ENCODE measurements around the gene SEMA4C.

SEMA4C gene

DNA sequence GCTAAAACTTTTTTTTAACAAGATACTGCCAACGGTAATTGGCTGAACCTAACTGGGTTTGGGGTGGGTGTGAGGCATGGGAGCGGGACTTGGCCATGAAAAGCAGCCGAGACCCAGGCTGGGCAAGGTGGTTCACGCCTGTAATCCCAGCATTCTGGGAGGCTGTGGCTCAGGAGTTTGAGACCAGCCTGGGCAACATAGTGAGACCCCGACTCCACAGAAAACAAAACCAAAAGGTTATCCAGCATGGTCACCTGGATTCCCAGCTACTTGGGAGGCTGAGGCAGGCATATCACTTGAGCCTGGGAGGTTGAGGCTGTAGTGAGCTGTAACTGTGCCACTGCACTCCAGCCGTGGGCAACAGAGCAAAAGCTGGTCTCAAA lies 11.0 kb upstream of the SEMA4C start:
- no peak for DNase-seq

DNA sequence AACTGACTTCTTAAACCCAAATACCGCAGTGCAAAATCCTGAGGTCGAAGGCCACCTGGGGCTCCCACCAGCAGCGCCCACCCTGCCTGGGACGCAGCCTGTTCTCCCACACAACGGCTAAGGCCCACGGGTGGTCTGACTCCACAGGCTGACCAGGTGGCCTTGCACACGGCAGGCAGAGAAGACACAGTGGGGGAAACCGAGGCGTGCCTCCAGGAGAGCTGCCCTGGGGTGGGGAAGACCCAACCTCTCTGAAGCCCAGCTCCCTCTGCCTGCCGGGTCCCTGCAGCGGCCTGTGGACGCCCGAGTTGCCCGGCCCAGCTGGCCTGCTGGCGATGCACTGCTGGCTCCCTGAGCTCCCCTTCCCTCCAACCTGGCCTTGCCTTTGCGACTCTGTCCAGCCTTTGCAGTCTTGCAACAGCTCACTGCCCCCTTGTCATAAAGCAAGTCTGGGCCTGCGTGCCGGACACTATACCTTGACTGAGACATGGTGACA lies 9.7 kb upstream of the SEMA4C start:
- no peak for DNase-seq

DNA sequence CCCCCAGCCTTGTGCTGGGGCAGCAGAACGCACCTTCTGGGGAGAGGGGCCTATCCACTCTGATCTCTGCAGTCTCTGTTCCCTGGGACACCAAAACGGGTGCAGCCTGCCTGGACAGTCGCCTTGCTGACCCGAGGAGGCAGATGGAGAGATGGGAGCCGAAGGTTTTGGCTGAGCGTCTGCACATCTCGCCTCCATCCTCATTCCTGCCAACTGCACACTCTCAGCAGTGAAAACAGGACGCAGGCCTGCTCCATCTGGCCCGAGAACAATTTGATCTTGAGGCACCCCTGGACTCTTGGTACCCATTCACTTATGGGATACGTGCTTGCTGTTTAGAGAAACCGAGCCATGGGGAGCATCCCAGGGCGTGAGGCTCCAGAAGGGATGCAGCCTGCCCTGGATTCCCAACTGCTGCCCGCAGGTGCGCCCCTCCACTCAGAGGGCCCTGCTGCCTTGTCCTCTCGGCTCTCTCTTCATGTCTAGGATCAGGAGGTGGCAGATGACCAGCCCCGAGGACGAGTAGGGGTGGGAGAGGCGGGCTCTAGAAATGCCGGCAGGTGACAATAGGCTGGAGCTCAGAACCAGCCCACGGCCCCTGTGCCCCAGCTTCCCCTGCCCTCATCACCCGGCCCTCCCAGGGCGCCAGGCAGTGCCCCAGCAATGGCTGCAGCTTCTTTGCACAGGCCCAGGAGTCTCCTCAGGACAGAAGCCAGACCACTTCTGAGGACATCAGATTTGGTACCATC lies 9.1 kb upstream of the SEMA4C start:
- no peak for DNase-seq

DNA sequence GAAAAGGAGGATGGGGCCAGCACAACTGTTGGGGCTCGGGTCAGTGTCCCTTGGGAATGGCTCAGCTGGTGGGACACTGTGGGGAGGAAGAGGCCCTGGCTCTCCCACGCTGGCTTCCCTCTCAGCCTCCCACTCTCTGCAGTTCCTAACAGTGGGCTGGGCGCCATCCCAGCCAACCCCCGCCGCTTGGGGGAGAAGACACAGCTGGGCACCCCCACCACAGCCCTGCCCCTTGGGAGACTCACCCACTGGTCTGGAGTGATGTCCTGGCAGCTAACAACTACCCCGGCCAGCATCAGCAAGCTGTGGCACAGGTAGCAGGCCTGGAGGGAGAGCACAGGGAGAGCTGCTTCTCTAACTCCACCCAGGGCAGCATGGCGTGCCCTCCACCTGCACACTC lies 8.3 kb upstream of the SEMA4C start:
- no peak for DNase-seq

DNA sequence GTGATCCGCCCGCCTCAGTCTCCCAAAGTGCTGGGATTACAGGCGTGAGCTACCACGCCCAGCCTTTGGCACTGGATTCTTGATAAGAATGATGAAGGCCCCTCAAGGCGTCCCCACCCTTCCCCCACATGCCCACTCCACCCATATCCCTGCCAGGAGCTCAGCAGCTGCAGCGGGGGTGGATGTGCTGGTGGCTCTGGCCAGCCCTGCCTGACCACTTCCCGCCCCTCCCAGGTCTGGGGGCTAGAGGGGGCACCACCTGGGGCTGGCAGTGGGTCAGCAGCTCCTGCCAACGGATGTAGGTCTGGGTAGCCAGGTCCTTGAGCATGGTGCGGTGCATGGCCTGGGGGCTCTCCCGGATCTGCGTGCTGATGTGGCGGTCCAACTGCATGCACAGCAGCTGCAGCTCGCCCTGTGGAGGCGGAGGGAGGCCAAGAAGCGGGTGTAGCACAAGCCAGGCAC lies 7.8 kb upstream of the SEMA4C start:
- DNase-seq = no peak

DNA sequence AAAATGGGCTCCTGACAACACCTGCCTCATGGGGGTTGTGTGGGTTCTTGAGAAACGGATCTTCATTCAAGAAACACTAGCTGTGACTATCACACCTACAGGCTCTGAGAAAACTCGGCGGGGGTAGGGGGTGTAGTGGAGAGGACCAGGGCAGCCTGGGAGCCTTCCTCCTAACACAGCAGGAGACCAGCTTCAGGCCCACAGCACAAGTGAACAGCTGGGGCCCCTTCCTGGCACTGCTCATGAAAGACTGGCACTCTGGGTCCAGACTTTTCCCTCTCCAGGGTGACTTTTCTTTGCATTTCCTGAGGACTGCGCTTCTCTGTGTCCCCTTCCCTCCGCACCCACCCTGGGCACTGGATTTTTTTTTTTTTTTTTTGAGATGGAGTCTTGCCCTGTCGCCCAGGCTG lies 7.2 kb upstream of the SEMA4C start:
- DNase-seq = no peak

DNA sequence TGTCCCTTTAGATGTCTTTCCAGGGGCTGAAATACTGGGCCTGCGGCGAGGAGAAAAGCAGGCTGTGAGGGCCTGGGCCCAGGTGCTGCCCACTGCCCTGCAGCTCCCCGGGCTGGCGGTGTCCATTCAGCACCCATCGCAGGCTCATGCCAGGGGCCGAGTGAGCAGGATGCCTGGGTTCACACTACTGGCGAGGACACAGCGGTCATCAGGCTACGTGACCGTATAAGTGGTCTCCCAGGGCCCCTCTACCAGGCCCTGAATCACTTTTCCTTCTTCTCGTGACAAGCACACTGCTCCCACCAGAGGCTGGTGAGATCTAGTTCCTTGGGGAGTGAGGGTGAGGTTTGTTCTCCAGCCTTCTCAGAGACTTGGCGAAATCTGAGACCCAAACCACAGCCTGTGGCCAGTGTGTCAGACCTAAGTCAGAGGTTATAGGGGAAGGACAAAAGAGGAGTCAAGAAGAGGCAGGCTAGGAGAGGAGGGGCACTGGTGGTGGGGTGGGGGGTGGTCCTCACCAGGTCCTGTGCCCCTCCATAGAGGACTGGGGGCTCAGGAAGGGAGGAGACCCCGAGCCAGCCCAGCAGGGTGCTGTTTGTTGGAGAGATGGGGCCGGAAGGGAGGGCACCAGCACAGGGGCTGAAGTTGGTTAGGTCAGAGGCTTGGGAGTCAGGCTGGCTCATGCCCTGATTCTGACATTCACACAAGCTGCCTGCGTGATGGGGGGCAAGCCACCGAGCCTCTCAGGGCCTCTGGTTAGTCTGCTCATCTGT lies 6.6 kb upstream of the SEMA4C start:
- no peak for DNase-seq

DNA sequence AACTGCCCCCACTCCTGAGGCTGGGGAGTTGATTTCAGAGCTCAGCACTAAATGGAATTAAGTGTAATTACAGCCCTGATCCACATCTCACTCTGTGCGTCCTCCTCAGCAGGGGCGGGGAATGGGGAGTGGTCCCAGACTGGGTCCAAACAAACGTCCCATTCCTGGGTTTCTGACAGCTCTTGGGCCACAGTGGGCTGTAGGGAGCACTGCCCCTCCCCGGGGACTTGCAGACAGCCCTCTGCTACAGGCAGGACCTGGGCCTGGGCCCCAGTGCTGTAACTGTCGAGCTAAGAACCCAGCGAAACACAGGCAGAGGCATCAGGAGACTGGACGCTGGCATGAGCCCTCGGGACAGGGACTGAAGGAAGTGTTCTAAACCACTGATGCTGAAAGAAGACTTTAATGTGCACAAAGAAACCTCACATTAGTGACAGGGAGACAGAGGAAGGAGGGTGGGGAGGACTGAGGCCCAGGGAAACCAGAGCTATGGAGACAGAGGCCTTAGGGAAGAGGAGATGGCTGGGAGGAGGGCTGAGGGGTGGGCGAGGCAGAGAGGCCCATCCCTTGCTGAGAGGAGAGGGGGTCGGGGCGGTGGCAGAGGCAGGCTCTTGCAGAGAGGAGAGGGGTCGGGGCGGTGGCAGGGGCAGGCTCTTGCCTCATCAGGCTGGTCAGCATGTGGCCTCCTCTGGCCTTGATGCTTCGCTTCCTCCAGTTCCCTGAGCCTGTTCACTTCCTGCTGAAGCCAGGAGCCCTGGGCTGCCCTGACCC lies 5.8 kb upstream of the SEMA4C start:
- DNase-seq = no peak

DNA sequence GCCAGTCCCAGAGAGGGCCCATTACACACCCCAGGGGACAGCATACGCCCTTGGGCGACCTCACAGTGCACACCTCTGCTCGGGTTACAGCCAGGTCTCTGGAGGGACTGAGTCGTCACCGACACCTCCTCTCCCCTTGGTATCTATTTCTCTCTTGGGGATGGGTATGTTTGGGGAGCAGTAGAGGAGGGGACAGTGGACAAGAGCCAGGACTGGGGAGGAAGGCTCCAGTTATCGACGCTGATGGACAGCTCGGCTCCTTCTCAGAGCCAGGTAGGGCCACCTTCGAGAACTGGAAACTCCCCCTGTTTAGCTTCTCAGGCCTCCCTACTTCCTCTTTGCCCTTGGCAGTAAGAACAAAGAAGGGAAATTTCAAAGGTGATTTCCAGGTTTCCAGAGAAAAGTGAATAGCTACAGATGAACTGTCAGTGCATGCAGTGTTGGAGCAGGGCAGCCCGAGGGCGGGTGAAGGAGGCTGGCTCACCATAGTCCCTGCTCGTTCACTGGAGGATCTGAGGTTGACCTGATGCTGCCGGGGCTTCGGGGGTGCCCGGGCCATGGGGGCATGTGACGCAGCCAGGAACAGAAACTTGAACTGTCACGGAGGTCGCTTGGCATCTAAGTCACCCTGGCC lies 4.4 kb upstream of the SEMA4C start:
- no peak for DNase-seq

DNA sequence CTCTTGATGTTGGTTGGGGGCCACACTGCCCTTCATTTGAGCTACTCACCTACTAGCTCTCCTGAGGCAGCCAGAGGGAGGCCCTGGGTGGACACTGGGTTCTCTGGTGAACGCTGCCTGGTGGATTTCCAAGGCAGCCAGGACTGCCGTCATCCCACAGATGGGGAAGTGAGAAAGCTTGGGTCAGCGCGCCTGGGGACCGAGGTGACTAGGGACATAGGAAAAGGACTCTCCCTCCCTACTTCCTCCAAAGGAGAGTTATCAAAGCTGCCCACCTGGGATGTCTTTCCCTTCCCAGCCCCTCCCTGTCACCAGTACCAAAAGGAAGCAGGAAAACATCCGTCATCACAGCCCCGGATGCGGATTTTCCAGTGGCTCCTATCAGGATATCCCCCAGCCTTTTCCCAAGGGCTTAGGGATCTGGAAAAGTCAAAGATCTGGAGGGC lies 3.8 kb upstream of the SEMA4C start:
- no peak for DNase-seq

DNA sequence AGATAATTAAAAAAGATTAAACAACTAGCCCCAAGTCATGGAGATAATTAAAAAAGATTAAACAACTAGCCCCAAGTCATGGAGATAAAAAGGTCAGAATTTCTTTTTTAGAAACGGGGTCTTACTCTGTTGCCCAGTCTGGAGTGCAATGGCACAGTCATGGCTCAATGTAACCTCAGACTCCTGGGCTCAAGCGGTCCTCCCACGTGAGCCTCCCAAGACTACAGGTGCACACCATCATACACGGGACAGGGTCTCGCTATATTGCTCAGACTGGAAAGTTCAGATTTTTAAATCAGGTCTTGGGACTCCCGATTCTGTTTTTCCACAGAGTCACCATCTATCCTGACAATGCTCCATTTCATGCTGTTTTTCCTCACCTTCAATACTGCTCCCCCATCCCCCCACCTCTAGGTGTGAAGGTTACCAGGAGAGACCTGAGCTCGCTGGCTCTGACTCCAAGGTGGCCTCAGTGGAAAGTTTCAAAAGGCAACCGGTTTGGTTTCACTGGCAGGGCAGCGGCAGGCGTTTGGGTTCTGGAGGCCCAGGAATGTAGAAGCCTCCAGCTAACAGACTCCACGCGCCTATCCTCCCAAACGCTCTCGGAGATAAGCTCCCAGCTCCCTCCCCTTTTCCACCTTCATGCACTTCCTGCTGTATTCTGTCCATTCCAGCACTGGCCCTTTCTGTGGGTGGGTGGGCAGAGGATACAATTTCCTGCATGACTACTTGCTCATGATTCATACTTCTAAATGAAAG lies 2.9 kb upstream of the SEMA4C start:
- DNase-seq = no peak

DNA sequence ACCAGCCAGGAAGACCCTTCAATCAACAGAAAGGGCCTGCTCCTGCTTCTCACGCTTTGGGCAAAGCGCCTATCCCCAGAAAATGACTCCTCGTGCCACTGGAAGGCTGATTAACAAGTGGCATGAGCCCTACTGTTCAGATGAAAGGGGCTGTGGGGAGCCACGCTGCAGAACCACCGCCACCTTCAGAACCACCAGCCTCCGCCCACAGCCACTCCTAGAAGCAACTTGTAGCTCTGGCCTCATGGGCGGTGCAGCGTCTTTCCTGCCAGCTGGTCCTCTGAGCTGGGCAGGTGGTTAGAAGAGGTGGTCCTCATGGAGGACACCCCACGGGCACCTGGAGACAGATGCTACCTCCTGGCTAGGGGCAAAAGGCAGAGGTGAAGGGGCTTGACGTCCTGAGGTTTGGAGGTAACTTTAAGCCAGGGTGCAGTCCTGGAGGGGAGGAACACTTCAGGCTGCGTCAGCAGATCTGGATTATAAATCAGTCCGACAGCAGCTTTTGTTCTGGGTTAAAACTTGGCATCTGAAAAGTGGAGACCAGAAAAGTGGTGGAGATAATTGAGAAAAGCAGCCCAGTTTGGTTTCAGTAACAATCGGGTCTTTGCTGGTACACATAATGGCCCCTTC lies 861 bp upstream of the SEMA4C start:
- peak; percentile 74 for DNase-seq

DNA sequence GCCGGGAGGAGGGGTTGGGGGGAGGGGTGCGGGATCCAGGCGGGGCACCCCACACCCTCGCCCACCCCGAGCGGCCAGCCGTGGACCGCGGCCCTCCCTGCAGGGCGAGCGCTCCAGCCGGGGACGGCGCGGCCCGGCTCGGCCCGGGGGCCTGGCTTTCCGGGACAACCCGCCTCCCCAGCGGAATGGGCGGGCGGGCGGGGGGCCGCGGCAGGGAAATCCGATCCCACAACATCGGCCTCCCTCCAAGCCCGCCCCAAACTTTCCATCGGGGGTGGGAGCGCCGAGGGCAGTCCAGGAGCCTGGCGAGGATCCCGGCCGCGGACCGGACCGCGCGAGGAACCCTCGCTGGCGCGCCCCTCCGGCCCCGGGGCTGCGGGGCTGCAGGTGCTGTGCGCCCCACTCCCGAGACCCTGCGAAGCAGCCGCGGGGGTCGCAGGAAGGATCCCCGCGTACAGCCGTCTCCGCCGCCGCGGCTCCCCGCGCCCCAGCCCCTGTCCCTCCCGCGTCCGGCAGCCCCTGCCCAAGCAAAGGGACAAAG lies 529 bp downstream of the SEMA4C start:
- no peak for DNase-seq

DNA sequence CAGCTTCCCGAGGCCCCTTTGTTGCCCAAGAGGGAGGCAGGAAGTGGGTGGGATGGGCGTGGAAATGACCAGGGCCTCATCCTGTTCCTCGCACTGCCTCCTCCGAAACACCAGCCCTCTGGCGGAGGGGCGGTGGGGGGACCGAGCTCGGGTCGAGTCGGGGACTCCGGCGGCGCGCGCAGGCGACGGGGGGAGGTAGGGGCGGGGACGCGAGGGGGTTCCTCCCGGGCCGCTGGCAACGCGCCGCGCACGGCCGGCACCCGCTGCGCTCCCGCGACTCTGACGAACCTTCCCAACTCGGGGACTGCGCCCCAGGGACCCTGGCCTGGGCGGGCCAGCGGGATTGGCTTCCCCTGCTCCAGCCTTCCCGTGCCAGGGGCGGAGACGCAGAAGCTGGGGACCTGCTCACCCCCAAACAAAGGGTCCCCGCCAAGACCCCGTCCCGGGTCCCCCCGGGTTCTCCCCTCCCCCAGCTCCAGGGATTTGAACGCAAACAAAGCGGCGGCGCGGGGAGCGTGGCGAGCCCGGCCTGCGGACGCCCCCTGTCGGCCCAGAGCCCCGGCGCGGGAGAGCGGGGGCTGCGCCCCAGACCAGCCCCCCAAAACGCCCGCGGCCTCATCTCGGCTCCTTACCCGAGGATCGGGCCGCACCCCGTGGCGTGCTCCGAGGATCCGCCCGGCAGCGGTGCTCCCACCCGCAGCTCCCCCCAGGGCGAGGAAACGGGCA lies 1.2 kb downstream of the SEMA4C start:
- peak; percentile 69 for DNase-seq

DNA sequence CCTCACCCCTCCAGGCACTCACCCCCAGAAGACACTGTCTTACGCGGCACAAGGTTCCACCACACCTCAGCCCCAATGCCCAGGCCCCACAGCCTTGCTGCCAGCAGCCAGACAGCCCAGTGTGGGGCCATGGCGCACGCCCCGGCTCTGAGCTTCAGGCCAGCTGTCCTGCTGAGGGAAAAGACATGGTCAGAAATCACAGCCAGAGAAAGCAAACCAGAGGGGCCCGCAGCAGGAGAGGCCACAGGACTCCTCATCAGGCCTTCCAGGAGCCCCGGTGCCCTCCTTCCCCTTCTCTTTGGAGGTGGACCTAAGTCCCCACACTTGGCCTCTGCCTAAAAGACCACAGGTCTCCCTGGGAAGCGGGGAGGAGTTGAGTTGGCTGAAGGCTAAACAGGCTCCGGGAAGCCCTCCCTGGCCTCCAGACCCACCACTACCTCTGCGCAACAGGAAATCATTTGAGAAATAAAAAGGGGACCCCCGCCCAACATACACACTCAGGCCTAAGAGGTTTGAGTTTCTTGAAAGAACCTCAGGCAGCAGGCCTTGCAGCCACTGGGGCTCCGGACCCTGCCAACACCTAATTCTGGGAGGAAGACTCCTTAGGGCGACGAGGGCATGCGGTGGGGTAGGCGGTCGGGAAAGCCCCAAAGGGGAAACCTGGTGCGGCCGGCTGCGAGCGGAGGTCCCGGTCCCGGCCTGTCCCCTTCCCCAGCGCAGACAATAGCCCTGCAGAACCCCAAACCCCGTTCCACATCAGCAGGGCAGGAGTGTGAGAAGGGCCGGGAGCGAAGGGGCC lies 1.9 kb downstream of the SEMA4C start:
- DNase-seq = no peak

DNA sequence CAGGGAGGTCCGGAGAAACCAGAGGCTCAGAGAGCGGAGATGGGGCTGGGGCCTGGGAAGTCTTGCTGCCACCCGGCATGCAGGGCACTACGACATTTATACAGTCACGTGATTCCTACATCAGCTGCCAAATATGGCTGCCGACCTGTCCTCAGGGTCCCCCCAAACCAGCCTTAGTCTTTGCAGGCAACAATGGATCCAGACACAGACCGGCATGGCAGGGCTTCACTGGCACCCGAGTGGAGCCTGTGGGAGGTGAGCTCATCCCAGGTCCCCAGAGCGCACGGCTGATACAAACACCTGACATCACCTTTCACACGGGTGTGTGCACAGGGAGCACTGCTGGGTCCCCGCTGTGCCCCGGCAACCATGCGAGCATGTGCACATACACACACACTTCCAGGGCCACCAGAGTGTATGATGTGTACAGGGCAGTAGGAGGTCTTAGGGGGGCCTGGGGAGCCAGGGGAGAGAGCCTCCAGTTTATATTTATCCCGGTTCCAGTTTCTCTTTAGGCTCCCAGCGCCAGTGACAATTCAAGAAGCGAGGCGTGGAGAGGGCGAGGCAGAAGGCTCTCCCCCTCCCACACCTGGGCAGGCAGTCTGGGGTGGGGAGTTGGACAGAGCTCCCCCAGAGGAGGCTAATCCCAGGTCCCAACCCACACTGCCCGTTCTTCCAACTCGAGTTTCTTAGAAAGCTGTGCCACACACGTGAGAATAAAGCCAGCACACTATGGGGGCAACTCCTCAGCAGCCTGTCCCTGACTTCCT lies 2.7 kb downstream of the SEMA4C start:
- no peak for DNase-seq

DNA sequence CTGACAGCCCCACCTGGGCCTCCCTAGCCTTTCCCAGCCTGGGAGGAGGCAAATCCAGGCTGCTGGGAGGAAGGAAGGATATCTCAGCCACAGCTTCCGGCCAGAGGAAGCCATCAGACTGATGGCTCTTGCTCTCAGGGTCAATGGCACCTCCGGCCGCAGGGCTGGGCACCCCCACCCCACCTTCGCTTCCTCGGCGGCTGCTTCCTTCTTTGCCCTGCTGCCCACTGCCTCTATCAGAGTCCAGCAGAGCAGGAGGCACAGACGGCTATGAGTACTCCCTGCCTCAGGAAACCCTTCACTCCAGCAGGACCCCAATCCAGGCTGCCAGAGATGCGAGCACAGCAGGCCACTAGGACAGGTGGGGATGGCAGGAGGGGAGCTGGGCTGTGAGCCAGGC lies 3.3 kb downstream of the SEMA4C start:
- DNase-seq = no peak

DNA sequence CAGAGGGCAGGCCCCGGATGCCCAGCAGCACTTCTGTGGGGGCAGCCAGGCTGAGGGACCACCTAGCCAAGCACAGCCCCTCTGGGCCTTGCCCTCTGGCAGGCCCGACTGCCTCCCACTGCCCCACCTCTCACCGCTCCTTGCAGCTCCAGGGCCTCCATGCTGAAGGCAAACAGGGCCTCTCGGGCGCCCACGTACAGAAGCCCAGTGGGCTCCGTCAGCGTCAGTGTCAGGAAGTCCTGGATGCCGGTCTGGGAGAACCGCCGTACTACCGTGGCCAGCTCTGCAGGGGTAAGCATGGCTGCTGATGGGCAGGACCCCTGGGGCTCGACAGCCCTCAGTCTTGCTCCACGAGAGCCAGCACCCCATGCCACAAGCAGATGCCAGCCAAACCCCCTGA lies 3.7 kb downstream of the SEMA4C start:
- DNase-seq = no peak

DNA sequence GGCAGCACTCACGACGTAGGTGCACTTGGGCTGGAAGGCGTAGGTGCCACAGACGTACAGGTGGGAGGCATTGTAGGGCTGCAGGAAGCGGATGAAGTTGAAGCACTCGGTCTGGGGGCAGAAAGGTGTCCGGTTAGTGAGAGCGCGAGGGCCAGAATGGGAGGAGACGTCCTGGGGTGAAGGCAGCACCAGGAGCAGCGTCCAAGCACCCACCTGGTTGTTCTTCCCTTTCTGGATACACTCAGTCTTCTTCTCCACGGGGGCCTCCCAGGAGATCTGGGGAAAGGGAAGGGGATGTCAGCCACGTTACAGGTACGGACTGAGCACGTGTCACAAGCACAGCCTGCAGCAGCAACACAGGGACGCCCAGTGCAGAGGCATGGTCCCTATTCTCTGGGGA lies 4.2 kb downstream of the SEMA4C start:
- no peak for DNase-seq

All from activated T-cell treated with anti-CD3 and anti-CD28 coated beads, Interleukin-2, amount 50 U/mL, for 1 hour (primary cell).